ENCODE results near the gene ANKFN1.

- TF ChIP-seq CTCF (IDR thresholded peaks at IDR 0.05) (no peak), POLR2A (IDR thresholded peaks at IDR 0.05) (no peak)
Observed at GRCh38 chr17:56290101-56290801, 137.0 kb downstream of the ANKFN1 start.

Data from body of pancreas (tissue), 4 donors.